H1 (cell line): ENCODE data around the gene PLA2G4A. TPM values are rescaled to one million over a fixed set of nuclear protein-coding genes. Genes with fewer than 3 reads are reported as not detected.

Experiments
- CTCF ChIA-PET: fragments of 300-600 bp; sonication (Branson Sonifier 250); formaldehyde crosslinking; loops from one replicate; lab custom pipeline; 2021; ENCODE audit not compliant: partially characterized antibody; lab: Charles Lee
- POLR2A ChIA-PET: fragments of 300-600 bp; sonication (Branson Sonifier 250); formaldehyde crosslinking; loops from one replicate; lab custom pipeline; 2021; ENCODE audit warnings: inconsistent platforms; ENCODE audit not compliant: partially characterized antibody; lab: Charles Lee
- DNase-seq, 2 experiments: peaks; one replicate each; pipeline versions ENCODE4 v3.0.0 to v3.0.0-alpha.2; 2010 to 2022; ENCODE audit warnings: low spot score in 2 of 2, low read depth in 1 of 2, mixed read lengths in 1 of 2
- FAIRE-seq: peaks from 2 replicates; lab custom pipeline; 2011; peaks lifted over from hg19 to GRCh38; lab: Jason Lieb, UNC
- H2AFZ ChIP-seq: 2 replicates; pipeline ENCODE4 v1.8.1; 2012; ENCODE audit warnings: low read length, inconsistent platforms
- H2AK5ac ChIP-seq: 2 replicates; pipeline ENCODE4 v1.6.1; 2013; ENCODE audit warnings: low read depth, low read length
- H2BK120ac ChIP-seq: replicated peaks from 2 replicates; pipeline ENCODE3; 2013; ENCODE audit warnings: low read depth, low read length, inconsistent platforms
- H2BK12ac ChIP-seq: 2 replicates; pipeline ENCODE4 v1.6.1; 2013; ENCODE audit warnings: low read depth, low read length
- H2BK15ac ChIP-seq: 2 replicates; pipeline ENCODE4 v1.6.1; 2013; ENCODE audit warnings: low read length
- H2BK20ac ChIP-seq: 2 replicates; pipeline ENCODE4 v1.6.1; 2013; ENCODE audit warnings: low read length
- H2BK5ac ChIP-seq: 2 replicates; pipeline ENCODE4 v1.6.1; 2013; ENCODE audit warnings: low read depth, low read length
- H3K14ac ChIP-seq: 2 replicates; pipeline ENCODE4 v1.6.1; 2013; ENCODE audit warnings: inconsistent platforms; ENCODE audit not compliant: insufficient read length
- H3K18ac ChIP-seq: 2 replicates; pipeline ENCODE4 v1.6.1; 2013; ENCODE audit warnings: low read length; ENCODE audit errors: extremely low read depth
- H3K23ac ChIP-seq: 2 replicates; pipeline ENCODE4 v1.6.1; 2013; ENCODE audit warnings: inconsistent platforms; ENCODE audit not compliant: insufficient read length
- H3K23me2 ChIP-seq: 2 replicates; pipeline ENCODE4 v1.6.1; 2013; ENCODE audit warnings: low read depth, low read length
- H3K27ac ChIP-seq: 2 replicates; pipeline ENCODE4 v1.6.1; 2011; ENCODE audit warnings: low read depth, low read length, inconsistent platforms
- H3K27me3 ChIP-seq, 4 experiments: replicated peaks in 1 of 4; 1 replicate in 1 of 4; 2 replicates in 3 of 4; pipeline versions ENCODE4 v1.6.1 to v1.8.1; 2011 to 2013; ENCODE audit warnings: low read length in 3 of 4, mild to moderate bottlenecking in 3 of 4, inconsistent platforms in 2 of 4, mixed read lengths in 2 of 4, moderate library complexity in 1 of 4; ENCODE audit not compliant: control insufficient read depth in 3 of 4, insufficient read depth in 3 of 4; ENCODE audit errors: extremely low read depth in 1 of 4
- H3K36me3 ChIP-seq, 4 experiments: 2 replicates each; pipeline versions ENCODE4 v1.6.1 to v1.8.1; 2011 to 2013; ENCODE audit warnings: mild to moderate bottlenecking in 4 of 4, low read length in 3 of 4, moderate library complexity in 2 of 4, control low read depth in 1 of 4, inconsistent platforms in 1 of 4; ENCODE audit not compliant: insufficient read depth in 4 of 4, control insufficient read depth in 2 of 4
- H3K4ac ChIP-seq: replicated peaks from 2 replicates; pipeline ENCODE3; 2013; ENCODE audit warnings: low read length, low read depth, mixed read lengths, inconsistent platforms; ENCODE audit not compliant: insufficient read length
- H3K4me1 ChIP-seq, 4 experiments: replicated peaks in 1 of 4; 1 replicate in 1 of 4; 2 replicates in 3 of 4; pipeline versions ENCODE4 v1.6.1 to v1.8.1; 2011 to 2013; ENCODE audit warnings: low read length in 3 of 4, inconsistent platforms in 2 of 4, mixed read lengths in 1 of 4; ENCODE audit not compliant: insufficient read depth in 4 of 4, control insufficient read depth in 3 of 4
- H3K4me2 ChIP-seq, 2 experiments: 2 replicates each; pipeline versions ENCODE4 v1.6.1 to v1.8.1; 2011 to 2013; ENCODE audit warnings: low read depth in 2 of 2, low read length in 2 of 2, control low read depth in 1 of 2, inconsistent platforms in 1 of 2, mild to moderate bottlenecking in 1 of 2; ENCODE audit not compliant: insufficient read depth in 1 of 2
- H3K4me3 ChIP-seq, 4 experiments: fragments of 200-600, 300-600 bp in 1 of 4; sonication (generic), shearing (Covaris generic), sonication (Bioruptor Twin) in 1 of 4; 2 replicates each; pipeline versions ENCODE4 v1.5.1 to v1.8.1; 2011 to 2016; ENCODE audit warnings: low read length in 4 of 4, low read depth in 3 of 4, control low read depth in 2 of 4, inconsistent platforms in 2 of 4, mild to moderate bottlenecking in 2 of 4, mixed read lengths in 1 of 4, moderate library complexity in 1 of 4; ENCODE audit not compliant: insufficient read depth in 2 of 4; ENCODE audit errors: extremely low read depth in 1 of 4
- H3K56ac ChIP-seq: replicated peaks from 2 replicates; pipeline ENCODE3; 2013; ENCODE audit warnings: low read depth, mild to moderate bottlenecking, mixed read lengths, low read length, inconsistent platforms; ENCODE audit not compliant: insufficient read length
- H3K79me1 ChIP-seq: 2 replicates; pipeline ENCODE4 v1.6.1; 2013; ENCODE audit warnings: low read depth, low read length, control low read depth
- H3K79me2 ChIP-seq, 2 experiments: 2 replicates each; pipeline versions ENCODE4 v1.6.1 to v1.8.1; 2012 to 2013; ENCODE audit warnings: low read length in 2 of 2, mild to moderate bottlenecking in 2 of 2, inconsistent platforms in 1 of 2; ENCODE audit not compliant: insufficient read depth in 2 of 2, control insufficient read depth in 1 of 2
- H3K9ac ChIP-seq, 4 experiments: replicated peaks in 1 of 4; 1 replicate in 1 of 4; 2 replicates in 3 of 4; pipeline versions ENCODE4 v1.6.1 to v1.8.1; 2011 to 2013; ENCODE audit warnings: low read depth in 3 of 4, low read length in 3 of 4, control low read depth in 2 of 4, mild to moderate bottlenecking in 2 of 4, moderate library complexity in 2 of 4, inconsistent platforms in 1 of 4; ENCODE audit errors: extremely low read depth in 1 of 4
- H3K9me3 ChIP-seq, 2 experiments: 2 replicates each; pipeline versions ENCODE4 v1.6.1 to v1.8.1; 2012 to 2013; ENCODE audit warnings: mild to moderate bottlenecking in 2 of 2, moderate library complexity in 2 of 2, control low read depth in 1 of 2, inconsistent platforms in 1 of 2, low read depth in 1 of 2, low read length in 1 of 2, mixed read lengths in 1 of 2; ENCODE audit not compliant: insufficient read depth in 2 of 2
- H4K20me1 ChIP-seq, 2 experiments: replicated peaks in 1 of 2; 2 replicates each; pipeline versions ENCODE3 to v1.8.1; 2011 to 2013; ENCODE audit warnings: inconsistent platforms in 2 of 2, low read length in 2 of 2, mild to moderate bottlenecking in 1 of 2; ENCODE audit not compliant: insufficient read depth in 2 of 2, control insufficient read depth in 1 of 2
- H4K5ac ChIP-seq: 2 replicates; pipeline ENCODE4 v1.6.1; 2013; ENCODE audit warnings: low read length, low read depth, mixed read lengths, inconsistent platforms; ENCODE audit not compliant: insufficient read length
- H4K8ac ChIP-seq: 2 replicates; pipeline ENCODE4 v1.8.0; 2013; ENCODE audit warnings: mild to moderate bottlenecking, moderate library complexity, low read length, inconsistent platforms; ENCODE audit not compliant: insufficient read depth; ENCODE audit errors: extremely low read depth
- H4K91ac ChIP-seq: replicated peaks from 2 replicates; pipeline ENCODE3; 2013; ENCODE audit warnings: low read length, mixed read lengths, inconsistent platforms; ENCODE audit not compliant: insufficient read length
- ATF2 ChIP-seq: IDR thresholded peaks from 2 replicates; pipeline ENCODE4 v1.6.1; 2012; ENCODE audit warnings: low read length, inconsistent platforms
- WGBS, 2 experiments: shearing (Covaris generic) in 1 of 2; methylation state at CpG; one replicate each; pipeline versions ENCODE4 v1.1.6 to v1.1.7; 2013 to 2015; ENCODE audit warnings: low lambda C conversion rate in 2 of 2, mixed read lengths in 2 of 2, inconsistent platforms in 1 of 2, low coverage in 1 of 2, missing lambda C conversion rate in 1 of 2; ENCODE audit not compliant: insufficient replicate concordance in 2 of 2, insufficient coverage in 1 of 2, insufficient read length in 1 of 2; ENCODE audit errors: extremely low coverage in 1 of 2, missing lambda C conversion rate in 1 of 2; 5-methylcytosine and 5-hydroxymethylcytosine counted together
- polyA plus RNA-seq, 7 experiments: library from polyadenylated mRNA; depleted of rRNA in 3 of 7; stranded (reverse) in 5 of 7; unstranded in 2 of 7; fragments of >200 nt in 5 of 7; fragments of 200-250 nt in 2 of 7; gene quantifications; 1 replicate in 5 of 7; 2 replicates in 1 of 7; 4 replicates in 1 of 7; pipeline versions ENCODE4 v1.2.1 to v1.2.3, GENCODE V29; 2011 to 2013; ENCODE audit warnings: missing spikeins in 2 of 7, mixed read lengths in 2 of 7
- total RNA-seq: library from RNA; stranded (reverse); fragmentation: NEBNext Ultra II Directional; extraction: Animal tissue kit (Norgen Biotek cat#: 25700); gene quantifications from 2 replicates; pipeline ENCODE4 v1.2.1, GENCODE V29; 2021

PLA2G4A gene
- total and polyA plus RNA-seq, 2 of the 8 experiments (the other 6 are each of a cell fraction or from before 2014, with no cell fraction given), result 0.63 to 1.4 TPM

- ChIA-PET CTCF (interaction anchor here (1.5 kb wide), 1 partner anchor 14 kb away, joined by 4 read pairs; no protein-coding TSS in a partner anchor), POLR2A (no interaction called here)
- no peaks in the 10 kb centered on the region; the same call in 1 of the 2 replicates for H3K23me2 ChIP-seq
- no peak overlapping the region for H3K4ac ChIP-seq
- no peak overlapping the region for H2BK15ac ChIP-seq
- 83% methylated on average over 3 of the region's 3 CpGs; no CpG with 5 or more reads in 1 of the 2 experiments for WGBS, 2 experiments
- no peak overlapping the region for H3K14ac ChIP-seq
- no peak overlapping the region for H2BK12ac ChIP-seq
- H3K79me1 ChIP-seq, result no peaks in the 10 kb centered on the region
- no peak overlapping the region for H4K91ac ChIP-seq
- no peak for FAIRE-seq
- H3K23ac ChIP-seq, result no peak overlapping the region
- H3K4me1 ChIP-seq, result no peaks in the 10 kb centered on the region
- no peak overlapping the region for H3K4me3 ChIP-seq
- H3K27ac ChIP-seq, result no peak overlapping the region
- H3K56ac ChIP-seq, result no peak overlapping the region
- H2BK120ac ChIP-seq, result no peak overlapping the region
- H4K8ac ChIP-seq, result no peak overlapping the region
- no peak for TF ChIP-seq ATF2
- no peaks in the 10 kb centered on the region for H3K79me2 ChIP-seq
- no peak overlapping the region for H3K18ac ChIP-seq
- no peak for DNase-seq
- H2BK5ac ChIP-seq, result no peak overlapping the region
- H2AFZ ChIP-seq, result no peak overlapping the region
- H3K9ac ChIP-seq, result no peak overlapping the region
- H4K20me1 ChIP-seq, result no peaks in the 10 kb centered on the region
- no peaks in the 10 kb centered on the region for H3K27me3 ChIP-seq
- no peak overlapping the region for H2AK5ac ChIP-seq
- H4K5ac ChIP-seq, result no peak overlapping the region
- H3K9me3 ChIP-seq, result no peaks in the 10 kb centered on the region
- no peak overlapping the region for H3K4me2 ChIP-seq
- no peak overlapping the region for H2BK20ac ChIP-seq
- no peaks in the 10 kb centered on the region for H3K36me3 ChIP-seq
These were observed 9.6 kb upstream of the PLA2G4A start for GRCh38 chr1:186819126-186819525.
